Activated CD8-positive, alpha-beta memory T cell treated with anti-CD3 and anti-CD28 coated beads for 36 hours (primary cell): Measurements from ENCODE around the gene GLB1L2. TPM values are rescaled to one million over a fixed set of nuclear protein-coding genes. Genes with fewer than 3 reads are reported as not detected.

Experiments used
- CTCF ChIA-PET: fragments of 350-600 bp; sonication (Branson Sonifier 250); formaldehyde crosslinking; loops from one replicate; lab custom pipeline; 2021; ENCODE audit warnings: antibody characterized with exemption; lab: Charles Lee
- POLR2A ChIA-PET: fragments of 350-600 bp; sonication (Branson Sonifier 250); formaldehyde crosslinking; loops from one replicate; lab custom pipeline; 2021; ENCODE audit warnings: antibody characterized with exemption; lab: Charles Lee
- total RNA-seq, 2 experiments: library from RNA; stranded (reverse); gene quantifications; one replicate each; pipeline ENCODE4 v1.2.3, GENCODE V29; 2021

The GLB1L2 gene
- total RNA-seq, 2 experiments from 2014 or later, result 8.6 to 9.0 TPM

DNA sequence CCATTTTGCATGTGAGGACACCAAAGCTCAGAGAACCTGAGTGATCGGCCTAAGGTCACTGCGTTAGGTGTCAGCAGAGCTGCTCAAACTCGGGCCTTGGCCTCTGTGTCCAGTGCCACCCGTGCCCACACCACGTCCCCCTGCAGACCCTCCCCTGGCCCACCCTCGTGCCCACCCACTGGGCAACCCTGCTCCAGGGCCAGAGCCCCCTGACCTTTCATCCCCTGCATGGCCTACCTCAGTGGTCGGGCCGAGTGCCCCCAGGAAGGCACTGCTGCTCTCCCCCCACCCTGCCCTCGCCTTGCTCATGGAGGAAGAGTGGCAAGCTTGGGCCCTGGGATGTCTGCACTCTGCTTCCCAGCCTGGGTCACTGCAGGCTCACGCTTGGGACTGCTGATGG, 62.5 kb downstream of the GLB1L2 start:
- CTCF ChIA-PET, result no interaction called here
- POLR2A ChIA-PET, result no interaction called here

DNA sequence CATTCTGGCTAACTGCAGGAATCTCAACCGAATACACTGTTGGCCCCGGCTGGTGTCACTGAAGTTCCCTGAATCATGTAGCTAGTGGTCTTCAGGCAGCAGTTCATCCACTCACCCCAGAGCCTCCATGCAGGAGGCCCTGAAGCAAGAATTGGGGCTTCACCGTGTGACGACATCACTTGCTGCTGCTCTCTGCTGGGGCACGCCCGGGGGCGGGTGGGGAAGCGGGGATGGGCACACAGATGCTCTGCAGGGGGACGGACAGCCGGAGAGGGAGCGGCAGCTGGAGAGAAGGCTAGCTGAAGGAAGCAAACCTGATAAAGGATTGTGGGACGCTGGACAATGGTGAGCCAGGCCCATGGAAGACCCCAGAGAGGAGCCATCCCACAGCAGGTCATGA, 63.2 kb downstream of the GLB1L2 start:
- ChIA-PET CTCF (no interaction called here), POLR2A (no interaction called here)

DNA sequence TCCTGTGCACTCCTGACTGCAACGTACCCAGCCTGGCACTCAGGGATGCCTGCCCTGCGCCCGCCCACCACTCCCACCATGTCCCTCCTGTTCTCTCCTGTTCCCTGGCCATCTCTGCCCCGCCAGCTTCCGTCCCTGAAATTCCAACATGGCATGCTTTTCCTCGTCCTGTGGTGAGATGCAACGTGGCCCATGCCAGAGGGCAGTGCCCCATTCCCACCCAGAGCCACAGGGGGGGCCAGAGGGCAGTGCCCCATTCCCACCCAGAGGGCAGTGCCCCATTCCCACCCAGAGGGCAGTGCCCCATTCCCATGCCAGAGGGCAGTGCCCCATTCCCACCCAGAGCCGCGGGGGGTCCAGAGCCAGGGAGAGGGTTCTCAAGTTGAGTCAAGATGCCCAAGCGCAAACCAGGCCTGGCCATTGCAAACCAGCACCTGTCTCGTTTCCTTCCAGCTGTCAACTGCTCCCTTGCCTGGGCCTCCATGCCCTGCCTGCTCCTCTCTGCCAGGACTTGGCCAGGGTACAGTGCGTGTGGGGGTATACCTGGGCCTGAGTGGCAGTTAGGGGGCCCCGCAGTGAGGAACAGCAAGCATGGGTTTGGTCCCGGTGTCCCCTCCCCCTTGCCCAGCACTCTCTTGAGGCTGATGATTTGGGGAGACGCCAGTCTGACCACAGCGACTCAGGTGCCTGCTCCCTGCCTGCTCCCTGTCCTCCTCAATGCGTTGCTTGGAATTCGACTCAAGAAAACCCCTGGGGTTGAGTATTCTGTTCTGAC, 65.7 kb downstream of the GLB1L2 start:
- CTCF ChIA-PET, result no interaction called here
- POLR2A ChIA-PET, result no interaction called here

DNA sequence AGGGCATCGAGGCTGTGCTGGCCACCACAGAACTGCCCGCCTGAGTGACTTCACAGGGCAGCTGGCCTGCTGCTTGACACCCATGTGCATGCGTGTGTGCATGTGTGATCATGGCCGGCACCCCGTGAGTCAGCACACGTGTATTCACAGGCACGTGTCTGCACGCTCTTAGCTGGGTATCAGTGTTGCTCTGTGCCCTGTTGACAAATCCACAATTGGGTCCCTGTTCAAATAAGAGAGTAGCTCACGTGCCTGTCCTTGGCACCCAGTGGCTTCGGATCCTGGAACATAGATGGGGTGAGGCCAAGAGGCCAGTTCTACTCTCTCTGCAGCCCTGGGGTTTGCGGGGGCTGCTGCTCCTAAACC, 66.3 kb downstream of the GLB1L2 start:
- POLR2A ChIA-PET, result no interaction called here
- CTCF ChIA-PET, result no interaction called here

GRCh38 chr11:134398644-134399292, 67.0 kb downstream of the GLB1L2 start:
- POLR2A ChIA-PET, result no interaction called here
- CTCF ChIA-PET, result no interaction called here

DNA sequence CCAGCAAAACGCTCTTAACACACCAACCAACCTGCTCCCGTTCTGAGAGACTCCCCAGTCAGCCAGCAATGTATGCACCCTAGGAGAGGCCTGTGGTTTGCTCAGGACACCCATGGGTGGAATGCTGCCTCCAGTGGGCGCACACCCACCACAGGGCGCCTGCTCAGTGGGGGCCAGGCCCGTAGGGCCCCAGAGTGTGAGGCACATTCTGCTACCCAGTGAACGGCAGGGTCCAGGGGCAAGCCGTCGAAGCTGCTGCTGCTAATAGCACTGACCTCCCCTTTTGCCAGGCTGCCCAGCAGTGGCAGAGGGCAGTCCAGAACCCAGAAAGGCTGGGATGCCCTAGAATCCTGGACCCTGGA, 67.5 kb downstream of the GLB1L2 start:
- POLR2A ChIA-PET, result no interaction called here

DNA sequence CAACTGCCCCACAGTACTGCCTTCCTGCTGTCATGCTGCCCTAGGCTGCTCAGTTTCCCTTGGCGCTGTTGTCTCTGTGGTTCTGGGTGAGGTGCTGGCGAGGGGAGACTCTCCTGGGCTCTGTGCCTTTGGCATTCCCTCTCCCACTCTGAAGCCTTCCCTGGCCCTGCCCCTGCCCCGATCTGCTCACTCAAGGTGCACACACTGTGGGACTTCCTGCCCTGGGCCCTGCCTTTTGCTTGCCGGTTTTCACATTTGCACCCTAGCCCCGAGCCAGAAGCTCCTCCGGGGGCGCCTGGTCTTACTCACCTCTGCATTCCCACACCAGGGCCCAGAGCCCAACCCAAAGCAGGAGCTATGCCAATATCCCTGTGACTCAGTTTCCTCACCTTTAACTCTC, 68.2 kb downstream of the GLB1L2 start:
- ChIA-PET CTCF (no interaction called here), POLR2A (no interaction called here)

More for the DNA sequence above, 67.5 kb downstream of the GLB1L2 start:
- CTCF ChIA-PET, result no interaction called here

- CTCF ChIA-PET, result no interaction called here
- POLR2A ChIA-PET, result no interaction called here
Measured at GRCh38 chr11:134401825-134402809, 70.3 kb downstream of the GLB1L2 start.

GRCh38 chr11:134402910-134403309, 71.1 kb downstream of the GLB1L2 start:
- POLR2A ChIA-PET, result no interaction called here
- CTCF ChIA-PET, result no interaction called here

GRCh38 chr11:134404575-134405341, 73.0 kb downstream of the GLB1L2 start:
- ChIA-PET CTCF (interaction anchor here (0.5 kb wide), 1 partner anchor 1728 kb away, joined by 3 read pairs; no protein-coding TSS in a partner anchor), POLR2A (no interaction called here)

DNA sequence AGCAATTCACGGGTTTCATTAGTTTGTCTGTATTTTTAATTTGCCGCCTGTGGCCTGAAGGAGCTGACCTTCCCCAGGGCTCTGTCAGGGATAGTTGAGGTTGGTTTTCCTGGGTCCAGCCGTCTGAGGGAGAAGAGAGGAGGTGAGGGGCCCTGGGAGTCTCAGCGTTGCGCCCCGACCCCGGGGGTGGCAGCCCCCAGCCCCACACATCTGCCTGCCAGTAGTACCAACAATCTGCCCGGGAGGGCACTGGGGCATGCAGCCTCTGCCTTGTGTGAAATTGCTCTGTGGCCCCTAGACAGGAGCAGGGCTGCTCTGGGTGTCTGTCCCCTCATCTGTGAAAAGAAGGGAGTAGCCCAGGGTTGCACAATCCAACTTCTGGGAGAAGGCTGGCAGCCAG, 73.6 kb downstream of the GLB1L2 start:
- ChIA-PET CTCF (no interaction called here), POLR2A (no interaction called here)

DNA sequence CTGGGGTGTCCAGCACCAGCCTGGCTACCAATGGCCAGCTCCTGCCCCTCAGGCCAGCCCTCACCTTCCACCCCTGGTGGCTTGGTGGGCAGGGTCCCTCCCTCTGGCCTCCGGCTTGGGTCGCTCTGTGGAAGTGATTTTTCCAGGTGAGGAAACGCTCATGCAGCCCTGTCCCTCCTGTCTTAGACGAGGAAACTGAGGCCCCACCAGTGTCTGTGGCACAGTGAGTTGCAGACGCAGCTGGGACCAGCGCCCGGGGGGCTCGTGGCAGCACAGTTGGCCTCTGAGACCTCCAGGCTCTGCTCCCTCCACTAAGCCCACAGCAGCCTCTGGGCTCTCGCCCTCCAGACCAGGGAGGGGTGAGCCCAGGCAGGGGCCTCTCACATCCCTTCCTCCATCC, 74.1 kb downstream of the GLB1L2 start:
- ChIA-PET CTCF (no interaction called here), POLR2A (no interaction called here)

DNA sequence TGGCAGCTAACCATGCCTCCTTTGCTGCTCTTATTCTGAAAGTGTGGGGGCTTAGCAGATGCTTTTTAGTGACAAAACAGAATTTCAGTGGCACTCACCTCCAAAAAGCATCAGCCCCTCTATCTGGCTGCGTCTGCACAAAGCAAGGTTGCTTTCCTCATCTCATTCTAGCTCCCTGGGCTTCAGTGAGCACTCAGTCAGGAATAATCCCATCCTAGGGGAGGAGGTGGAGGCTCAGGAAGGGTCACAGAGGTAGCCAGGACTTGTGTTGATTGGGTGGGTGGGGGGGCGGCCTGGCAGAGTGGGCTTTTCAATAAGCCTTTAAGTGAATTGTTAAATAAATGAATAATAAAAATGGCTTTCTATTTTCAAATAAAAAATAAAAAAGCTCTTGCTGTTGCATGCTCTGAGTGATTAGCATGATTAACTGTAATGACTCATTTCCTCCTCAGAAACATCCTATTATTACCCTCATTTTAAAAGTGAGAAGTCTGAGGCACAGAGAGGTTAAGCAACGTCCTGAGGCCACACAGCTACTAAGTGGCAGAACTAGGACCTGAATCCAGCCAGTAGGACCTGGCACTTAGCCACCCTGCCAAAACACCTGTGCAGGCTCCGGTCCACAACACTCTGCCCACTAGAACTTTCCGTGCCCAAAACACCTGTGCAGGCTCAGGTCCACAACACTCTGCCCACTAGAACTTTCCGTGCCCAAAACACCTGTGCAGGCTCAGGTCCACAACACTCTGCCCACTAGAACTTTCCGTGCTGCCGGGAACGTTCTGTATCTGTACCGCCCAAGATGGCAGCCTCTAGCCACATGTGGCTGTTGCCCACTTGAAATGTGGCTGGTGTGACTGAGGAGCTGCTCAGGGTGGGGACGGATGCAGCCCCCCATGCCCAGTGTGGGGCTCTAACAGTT, 74.7 kb downstream of the GLB1L2 start:
- CTCF ChIA-PET, result no interaction called here

DNA sequence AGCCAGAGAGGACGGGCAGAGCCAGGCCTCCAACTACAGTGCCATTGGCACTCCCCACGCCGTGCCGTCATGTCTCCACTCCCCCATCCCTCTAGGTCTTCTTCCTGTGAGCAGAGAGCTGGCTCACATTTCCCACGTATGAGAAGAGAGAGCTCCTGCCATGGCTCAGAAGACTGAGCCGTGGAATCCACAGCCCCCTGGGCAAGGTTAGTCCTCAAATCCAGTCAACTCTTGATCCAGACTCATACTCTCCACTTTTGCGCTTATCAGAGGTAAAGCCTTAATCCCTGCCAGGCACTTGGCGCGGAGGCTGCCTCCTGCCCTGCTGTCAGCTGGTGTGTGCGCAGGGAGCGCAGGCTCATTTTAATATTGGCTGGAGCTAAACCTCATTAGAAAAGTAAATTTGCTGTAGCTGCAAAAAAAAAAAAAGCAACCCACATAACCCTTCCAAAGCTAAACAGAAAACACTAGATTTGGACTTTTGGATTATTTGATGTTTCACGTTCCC, 75.6 kb downstream of the GLB1L2 start:
- ChIA-PET CTCF (no interaction called here), POLR2A (no interaction called here)

More for the DNA sequence above, 74.7 kb downstream of the GLB1L2 start:
- POLR2A ChIA-PET, result no interaction called here

DNA sequence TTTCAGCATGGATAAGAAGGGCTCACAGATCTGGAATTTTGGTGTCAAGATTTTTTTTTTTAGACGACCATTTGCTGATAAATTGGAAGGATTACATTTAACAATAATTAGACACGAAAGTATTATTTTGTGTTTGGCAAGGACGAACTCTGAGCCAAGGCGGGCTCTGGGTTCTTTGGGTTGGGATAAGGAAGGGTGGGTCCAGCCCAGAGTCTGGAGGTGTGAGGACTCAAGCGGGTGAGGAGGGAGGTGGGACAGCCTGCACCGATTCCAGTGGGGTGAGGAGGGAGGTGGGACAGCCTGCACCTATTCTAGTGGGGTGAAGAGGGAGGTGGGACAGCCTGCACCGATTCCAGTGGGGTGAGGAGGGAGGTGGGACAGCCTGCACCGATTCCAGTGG, 76.1 kb downstream of the GLB1L2 start:
- POLR2A ChIA-PET, result no interaction called here
- CTCF ChIA-PET, result no interaction called here

DNA sequence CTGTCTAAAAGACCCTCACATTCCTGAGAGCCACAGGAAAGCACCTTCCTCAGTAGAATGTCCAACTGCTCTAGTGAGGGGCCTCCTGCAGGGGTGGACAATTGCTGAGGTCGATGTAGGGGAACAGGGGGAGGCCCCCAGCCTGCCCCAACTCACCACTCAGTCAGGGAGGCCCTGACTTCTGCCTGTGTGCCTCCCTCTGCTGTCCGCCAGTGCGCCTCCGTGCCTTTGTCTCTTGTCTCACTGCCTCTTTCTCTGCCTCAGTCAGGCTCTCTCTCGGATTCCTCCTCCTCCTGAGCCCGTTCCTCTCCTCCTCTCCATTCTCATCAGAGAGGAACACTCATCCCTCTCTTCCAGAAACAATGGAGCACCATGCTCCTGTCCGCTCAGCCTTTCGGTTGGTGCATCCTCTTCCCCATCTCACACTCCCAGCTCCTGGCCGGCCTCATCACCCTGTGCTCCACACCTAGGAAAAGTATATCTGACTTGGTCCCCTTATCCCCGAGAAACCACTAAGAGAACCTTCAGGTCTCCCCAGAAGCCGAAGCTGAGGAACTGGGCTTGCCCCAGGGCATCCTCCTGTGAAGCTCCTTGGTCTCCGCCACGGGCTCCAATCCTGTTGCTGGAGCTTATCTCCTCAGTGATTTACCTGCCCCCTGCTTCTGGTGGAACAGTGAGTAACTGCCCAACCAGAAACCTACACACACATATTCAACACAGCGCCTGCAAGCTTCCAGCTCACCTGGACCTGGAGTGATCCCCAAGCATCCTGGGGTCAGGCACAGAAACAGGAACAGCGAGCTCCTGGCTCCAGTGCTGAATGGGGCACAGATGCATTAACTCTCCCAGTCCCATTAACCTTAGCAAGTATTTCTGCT, 78.0 kb downstream of the GLB1L2 start:
- ChIA-PET POLR2A (no interaction called here), CTCF (no interaction called here)

GRCh38 chr11:134410766-134411165, 79.0 kb downstream of the GLB1L2 start:
- CTCF ChIA-PET, result no interaction called here
- POLR2A ChIA-PET, result no interaction called here
